Lower leg skin (tissue), 4 donors: Measurements from ENCODE around the gene AGTR1. TPM values are rescaled to one million over a fixed set of nuclear protein-coding genes. Genes with fewer than 3 reads are reported as not detected.

Experiments used
- DNase-seq, 2 donors: peaks; one replicate each; pipeline ENCODE4 v3.0.0-alpha.2; 2019; ENCODE audit warnings: low spot score in 2 of 2
- H3K4me3 ChIP-seq: fragments of 200-600 bp; sonication (generic); 2 replicates; pipeline ENCODE4 v1.5.1; 2017; ENCODE audit warnings: mild to moderate bottlenecking, low read depth; ENCODE audit not compliant: poor library complexity, severe bottlenecking
- CTCF ChIP-seq, 3 donors: fragments of 450-650 bp; IDR thresholded peaks; one replicate each; pipeline ENCODE4 v1.5.1; 2016; ENCODE audit warnings: antibody characterized with exemption in 3 of 3, mild to moderate bottlenecking in 3 of 3, moderate library complexity in 2 of 3
- POLR2A ChIP-seq, 2 donors: fragments of 450-650 bp; IDR thresholded peaks; one replicate each; pipeline ENCODE4 v1.6.1; 2016 to 2017; ENCODE audit warnings: antibody characterized with exemption in 2 of 2, mild to moderate bottlenecking in 1 of 2, moderate library complexity in 1 of 2
- WGBS, 2 donors: methylation state at CpG; one replicate each; pipeline ENCODE4 v1.1.5; 2018; 5-methylcytosine and 5-hydroxymethylcytosine counted together
- intact Hi-C: fragments of 100-400 bp; cut with DNase I; formaldehyde crosslinking; loops from one replicate; pipeline ENCODE4 v1.15.0; 2023; ENCODE audit warnings: low total_unique reads
- total RNA-seq, 4 donors: library from RNA; depleted of rRNA; stranded (reverse); fragments of >200 nt; gene quantifications; one replicate each; pipeline ENCODE4 v1.1.0, GENCODE V29; 2016

AGTR1 gene
- total RNA-seq, 4 donors from 2014 or later = 17.6 to 28.0 (median 19.6) TPM

GRCh38 chr3:148792516-148792915 lies 94.8 kb downstream of the AGTR1 start:
- no peak overlapping the region for H3K4me3 ChIP-seq
- TF ChIP-seq CTCF (IDR thresholded peaks at IDR 0.05) (no peak), POLR2A (IDR thresholded peaks at IDR 0.05) (no peak)
- DNase-seq = no peak
- intact Hi-C loops = no loop called here
- 72 to 77% methylated on average over 1 of the region's 1 CpG for WGBS, 2 donors

Other genes with a start within 250 kb of the AGTR1 start
- gene CPB1, start 129.9 kb downstream of the AGTR1 start, total RNA-seq = 10 to 100 TPM in 1 of 4 donors, under 1 TPM in 2, not detected in 1; 0.69 to 12.0 (median 0.97) TPM
- gene CPA3, start 167.4 kb downstream of the AGTR1 start, total RNA-seq = 10 to 100 TPM in 1 of 4 donors, 1 to 10 TPM in 3; 1.9 to 19.8 (median 4.1) TPM